ENCODE results near the gene GPR132. TPM values are rescaled to one million over a fixed set of nuclear protein-coding genes. Genes with fewer than 3 reads are reported as not detected.
"Not testable (repeated sequence)": the region's sequence is repeated elsewhere in the genome, so short reads cannot be mapped to it uniquely, and the experiment has no call there.

GPR132 gene
- total and polyA plus RNA-seq, 5 experiments from 2014 or later: 9.4 to 41.4 (median 36.3) TPM

- Mint-ChIP-seq H3K36me3 (peaks cover 0 to 4% (median 0%) of the 10 kb centered on the region in 3 donors), H3K9me3 (no peaks in the 10 kb centered on the region), H3K27ac (peak overlapping the region in 3 of 10 donors; percentile 19 to 27 (median 22)), H3K4me1 (peaks cover 1 to 46% (median 27%) of the 10 kb centered on the region in 4 donors), H3K4me3 (no peak overlapping the region), H3K27me3 (no peaks in the 10 kb centered on the region)
- ATAC-seq (no peak), DNase-seq (no peak)
- POLR2A ChIA-PET: no interaction called here
These were observed 36.8 kb downstream of the GPR132 start for GRCh38 chr14:105028251-105028927.

- H3K4me3 Mint-ChIP-seq, POLR2A ChIA-PET, H3K27me3 Mint-ChIP-seq, ATAC-seq, H3K9me3 Mint-ChIP-seq, H3K36me3 Mint-ChIP-seq, DNase-seq: not testable (repeated sequence)
- Mint-ChIP-seq H3K4me1 (peaks cover 2 to 44% (median 25%) of the 10 kb centered on the region in 4 donors), H3K27ac (peak overlapping the region in 4 of 10 donors; percentile 11 to 49 (median 22))
These were observed 37.5 kb downstream of the GPR132 start for GRCh38 chr14:105027718-105028117.

GRCh38 chr14:105026802-105027563 is 38.2 kb downstream of the GPR132 start:
- ATAC-seq (no peak), DNase-seq (no peak)
- peak overlapping the region in 5 of 10 donors; percentile 34 to 61 (median 49) for H3K27ac Mint-ChIP-seq
- H3K27me3 Mint-ChIP-seq: no peaks in the 10 kb centered on the region
- H3K4me3 Mint-ChIP-seq: peak overlapping the region in 1 of 10 donors; percentile 8
- no peaks in the 10 kb centered on the region for H3K9me3 Mint-ChIP-seq
- H3K4me1 Mint-ChIP-seq: peaks cover 3 to 44% (median 25%) of the 10 kb centered on the region in 4 donors
- H3K36me3 Mint-ChIP-seq: peaks cover 0 to 4% (median 0%) of the 10 kb centered on the region in 3 donors
- POLR2A ChIA-PET: no interaction called here

GRCh38 chr14:105026033-105026785 is 39.0 kb downstream of the GPR132 start:
- Mint-ChIP-seq H3K27ac (peak overlapping the region in 5 of 10 donors; percentile 18 to 93 (median 69)), H3K27me3 (no peaks in the 10 kb centered on the region), H3K4me3 (peak overlapping the region in 1 of 10 donors; percentile 16), H3K9me3 (no peaks in the 10 kb centered on the region), H3K4me1 (peaks cover 8 to 51% (median 29%) of the 10 kb centered on the region in 4 donors), H3K36me3 (peaks cover 0 to 4% (median 0%) of the 10 kb centered on the region in 3 donors)
- DNase-seq (no peak), ATAC-seq (no peak)
- POLR2A ChIA-PET: no interaction called here

- DNase-seq (no peak), ATAC-seq (no peak)
- Mint-ChIP-seq H3K9me3 (no peaks in the 10 kb centered on the region), H3K27ac (peak overlapping the region in 6 of 10 donors; percentile 52 to 93 (median 84)), H3K27me3 (no peaks in the 10 kb centered on the region), H3K4me1 (peaks cover 8 to 51% (median 24%) of the 10 kb centered on the region in 4 donors), H3K4me3 (no peak overlapping the region), H3K36me3 (peaks cover 0 to 4% (median 0%) of the 10 kb centered on the region in 3 donors)
- POLR2A ChIA-PET: no interaction called here
These were observed 39.8 kb downstream of the GPR132 start for GRCh38 chr14:105025429-105025828.

GRCh38 chr14:105023791-105024480 is 41.3 kb downstream of the GPR132 start:
- Mint-ChIP-seq H3K27ac (peak overlapping the region in 3 of 10 donors; percentile 21 to 70 (median 60)), H3K36me3 (peaks cover 0 to 4% (median 0%) of the 10 kb centered on the region in 3 donors), H3K9me3 (no peaks in the 10 kb centered on the region), H3K4me3 (peak overlapping the region in 1 of 10 donors; percentile 36), H3K4me1 (peaks cover 11 to 65% (median 37%) of the 10 kb centered on the region in 4 donors), H3K27me3 (no peaks in the 10 kb centered on the region)
- ATAC-seq (no peak), DNase-seq (no peak)
- POLR2A ChIA-PET: no interaction called here

- POLR2A ChIA-PET: no interaction called here
- Mint-ChIP-seq H3K36me3 (peaks cover 0 to 2% (median 0%) of the 10 kb centered on the region in 3 donors), H3K27me3 (no peaks in the 10 kb centered on the region), H3K4me1 (peaks cover 12 to 69% (median 43%) of the 10 kb centered on the region in 4 donors), H3K27ac (peak overlapping the region in 5 of 10 donors; percentile 16 to 70 (median 60)), H3K9me3 (no peaks in the 10 kb centered on the region), H3K4me3 (peak overlapping the region in 5 of 10 donors; percentile 8 to 37 (median 36))
- ATAC-seq (no peak), DNase-seq (no peak)
These were observed 42.1 kb downstream of the GPR132 start for GRCh38 chr14:105023144-105023543.

- peak overlapping the region; percentile 87 to 95 (median 92) for H3K4me3 Mint-ChIP-seq
- ATAC-seq: no peak
- peak overlapping the region in 7 of 10 donors; percentile 88 to 95 (median 94) for H3K27ac Mint-ChIP-seq
- POLR2A ChIA-PET: interaction anchor here (0.7 to 3.9 kb wide), 6 partner anchors 37 to 50 kb away, joined by 3 to 25 read pairs (median 6); partner anchors contain the start of genes CLBA1 and GPR132
- peaks cover 14 to 74% (median 48%) of the 10 kb centered on the region in 4 donors for H3K4me1 Mint-ChIP-seq
- H3K27me3 Mint-ChIP-seq: no peaks in the 10 kb centered on the region
- no peaks in the 10 kb centered on the region for H3K9me3 Mint-ChIP-seq
- H3K36me3 Mint-ChIP-seq: peaks cover 0 to 2% (median 0%) of the 10 kb centered on the region in 3 donors
- no peak for DNase-seq
These were observed 43.0 kb downstream of the GPR132 start for GRCh38 chr14:105022276-105022670.

GRCh38 chr14:105021656-105022275 is 43.5 kb downstream of the GPR132 start:
- H3K9me3 Mint-ChIP-seq: no peaks in the 10 kb centered on the region
- DNase-seq: peak in 2 of 10 donors; percentile 7 to 43
- H3K36me3 Mint-ChIP-seq: peaks cover 0 to 2% (median 1%) of the 10 kb centered on the region in 3 donors
- no peaks in the 10 kb centered on the region for H3K27me3 Mint-ChIP-seq
- peak overlapping the region; percentile 91 to 97 (median 94) for H3K27ac Mint-ChIP-seq
- H3K4me1 Mint-ChIP-seq: peaks cover 14 to 72% (median 47%) of the 10 kb centered on the region in 4 donors
- POLR2A ChIA-PET: interaction anchor here (0.7 to 3.9 kb wide), 13 partner anchors 14 to 460 kb away, joined by 3 to 25 read pairs (median 5); partner anchors contain the start of genes CLBA1, GPR132 and SIVA1
- H3K4me3 Mint-ChIP-seq: peak overlapping the region; percentile 87 to 95 (median 92)
- peak; percentile 2 to 5 for ATAC-seq

- Mint-ChIP-seq H3K4me3 (peak within 1 kb of the TSS; percentile 87 to 95 (median 92)), H3K36me3 (peaks cover 0 to 7% (median 3%) of the 10 kb centered on the region in 3 donors), H3K9me3 (no peaks in the 10 kb centered on the region), H3K27me3 (no peaks in the 10 kb centered on the region), H3K27ac (peak within 1 kb of the TSS; percentile 91 to 97 (median 94)), H3K4me1 (peaks cover 22 to 76% (median 52%) of the 10 kb centered on the region in 4 donors)
- DNase-seq: peak; percentile 93 to 100 (median 97)
- POLR2A ChIA-PET: interaction anchor here (0.8 to 3.9 kb wide), 19 partner anchors 10 to 460 kb away, joined by 3 to 25 read pairs (median 4); partner anchors contain the start of genes BRF1, CLBA1, GPR132 and SIVA1
- ATAC-seq: peak; percentile 83 to 84
These were observed 44.2 kb downstream of the GPR132 start, which contains the start of gene CDCA4 for GRCh38 chr14:105020815-105021655. CDCA4 (minus strand) TSS chr14:105021083; CDS start chr14:105011929, 9,154 bp downstream.

All from naive thymus-derived CD8-positive, alpha-beta T cell (primary cell).